Measurements from ENCODE around the gene GFI1B.
A peak's percentile ranks its signal among the peaks of the same experiment; 100 is the strongest.
"Not testable (repeated sequence)": the region's sequence is repeated elsewhere in the genome, so short reads cannot be mapped to it uniquely, and the experiment has no call there.

Gene GFI1B

GRCh38 chr9:132993511-132993939, 15.0 kb downstream of the GFI1B start:
- no peak for DNase-seq

- no peak for DNase-seq
These were observed 16.1 kb downstream of the GFI1B start for GRCh38 chr9:132994410-132995120.

GRCh38 chr9:132995121-132995420, 16.6 kb downstream of the GFI1B start:
- no peak for DNase-seq

GRCh38 chr9:132995879-132996278, 17.4 kb downstream of the GFI1B start:
- no peak for DNase-seq

DNA sequence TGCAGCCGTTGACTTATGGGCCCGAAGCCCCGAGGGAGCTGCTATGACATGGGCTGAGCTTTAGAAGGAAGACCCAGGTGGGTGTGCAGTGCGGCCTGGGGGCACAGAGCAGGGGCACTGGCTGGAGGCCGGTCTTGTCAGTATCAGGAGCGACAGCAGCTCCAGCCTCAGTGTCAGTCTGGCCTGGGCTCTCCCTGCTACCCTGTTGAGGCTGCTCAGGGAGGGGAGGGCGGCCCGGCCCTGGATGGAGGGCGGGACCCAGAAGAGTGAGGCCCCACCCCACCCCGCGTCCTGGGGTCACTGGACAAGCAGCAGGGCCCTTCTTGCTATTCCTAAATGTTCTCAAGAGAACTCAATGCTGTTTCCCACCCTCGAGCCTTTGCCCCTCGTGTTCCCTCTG, 18.0 kb downstream of the GFI1B start:
- DNase-seq = no peak

- DNase-seq = no peak
These were observed 19.1 kb downstream of the GFI1B start for GRCh38 chr9:132997591-132997990.

GRCh38 chr9:132998221-132998620, 19.7 kb downstream of the GFI1B start:
- DNase-seq = not testable (repeated sequence)

DNA sequence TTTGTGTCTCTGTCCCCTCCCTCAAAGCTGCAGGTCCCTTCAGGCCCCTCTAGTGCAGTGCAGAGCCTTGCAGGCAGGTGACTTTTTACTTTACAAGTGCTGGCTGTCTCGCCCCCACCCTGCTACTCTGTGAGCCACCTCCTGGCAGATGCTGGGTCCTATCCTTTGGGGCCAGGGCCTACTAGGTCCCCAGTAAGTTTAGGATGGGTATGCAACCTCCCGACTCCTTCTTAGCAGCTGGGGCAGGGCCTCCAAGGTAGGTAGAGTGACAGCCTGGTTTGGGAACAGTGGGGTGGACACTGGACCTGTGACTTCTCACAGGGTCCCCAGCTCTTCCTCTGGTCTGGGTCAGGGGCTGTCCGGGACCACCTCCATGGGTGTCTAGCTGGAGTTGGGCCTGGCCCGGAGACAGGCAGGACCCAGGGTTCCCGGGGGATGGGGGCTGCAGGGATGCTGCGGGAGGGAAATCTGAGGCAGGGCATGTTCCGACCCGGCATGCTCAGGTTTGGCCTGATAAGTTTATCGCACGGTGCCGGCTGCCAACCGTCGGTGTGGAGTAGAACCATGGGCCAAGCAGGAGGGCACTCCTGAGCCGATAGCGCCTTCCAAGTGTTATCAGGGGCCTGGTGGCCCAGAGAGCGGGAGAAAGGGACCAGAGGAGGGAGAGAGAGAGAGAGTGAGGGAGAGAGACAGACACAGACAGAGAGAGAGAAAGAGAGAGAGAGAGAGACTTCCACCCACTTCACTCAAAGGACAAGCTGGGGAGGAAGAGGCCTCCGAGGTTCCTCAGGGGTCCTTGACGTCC, 20.5 kb downstream of the GFI1B start:
- no peak for DNase-seq

- DNase-seq = no peak
These were observed 23.9 kb downstream of the GFI1B start for GRCh38 chr9:133002147-133003070.

- no peak for DNase-seq
These were observed 24.6 kb downstream of the GFI1B start for GRCh38 chr9:133003071-133003461.

DNA sequence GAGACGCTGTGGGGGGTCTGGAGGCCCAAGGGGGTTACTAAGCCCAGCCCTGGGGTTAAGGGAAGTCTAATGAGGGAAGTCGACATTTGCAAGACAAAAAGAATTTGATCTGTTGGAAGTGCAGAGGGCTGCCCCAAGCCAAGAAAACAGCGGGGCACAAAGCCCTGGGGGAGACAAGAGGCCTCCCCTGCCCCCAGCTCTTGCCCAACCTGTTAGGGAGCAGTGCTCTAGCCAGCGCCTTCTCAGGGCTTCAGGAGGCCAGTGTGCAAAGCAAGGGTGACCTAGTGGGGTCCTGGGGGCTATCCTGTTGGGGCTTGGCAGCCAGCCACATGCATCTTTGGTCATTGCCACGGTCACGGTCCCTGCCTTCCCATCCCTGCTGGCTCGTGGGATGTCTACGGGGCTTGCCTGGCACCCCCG, 25.2 kb downstream of the GFI1B start:
- DNase-seq = no peak

DNA sequence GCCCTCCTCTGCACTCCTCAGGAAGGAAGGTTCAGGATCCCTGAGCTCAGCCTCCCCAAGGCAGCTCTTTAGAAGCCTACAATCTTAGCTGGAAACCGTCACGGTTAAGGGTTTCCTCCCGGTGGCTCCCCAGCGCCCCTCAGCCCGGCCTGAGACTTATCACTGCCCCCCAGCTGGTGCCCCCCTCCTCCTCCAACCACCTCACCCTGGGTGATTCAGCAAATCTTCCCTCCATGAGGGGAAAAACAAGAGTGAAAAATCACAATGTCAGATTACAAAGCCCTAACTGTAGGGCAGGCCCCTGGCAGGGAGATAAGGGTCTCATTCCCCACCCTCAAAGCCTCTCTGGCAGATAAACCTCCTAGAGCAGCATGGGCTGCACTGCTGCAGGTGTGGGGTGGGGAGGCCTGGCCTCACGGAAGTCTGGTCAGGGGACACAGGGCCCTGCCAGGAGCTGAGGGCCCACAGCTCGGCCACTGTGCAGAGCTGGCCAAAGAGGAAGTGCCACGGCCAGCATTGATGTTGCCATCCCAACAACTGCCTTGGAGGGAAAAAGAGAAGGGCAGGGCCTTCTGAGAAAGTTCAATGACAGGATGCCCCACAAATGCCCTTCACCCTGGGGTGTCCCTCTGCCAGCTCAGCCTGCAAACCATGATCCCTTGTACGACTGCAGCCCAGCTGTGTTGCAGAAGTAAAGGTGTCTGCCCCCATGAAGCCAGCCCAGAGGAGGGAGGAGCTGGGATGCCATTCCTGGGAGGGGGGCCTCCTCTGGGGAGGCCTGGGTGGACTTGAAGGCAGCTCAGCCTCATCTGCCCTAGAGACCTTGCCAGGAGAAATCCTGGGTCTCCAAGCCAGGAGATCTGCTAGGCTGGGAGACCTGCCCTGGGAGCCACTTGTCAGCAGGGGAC, 25.9 kb downstream of the GFI1B start:
- DNase-seq = no peak

- no peak for DNase-seq
These were observed 26.7 kb downstream of the GFI1B start for GRCh38 chr9:133004999-133005760.

- no peak for DNase-seq
These were observed 27.5 kb downstream of the GFI1B start for GRCh38 chr9:133005957-133006356.

GRCh38 chr9:133006731-133007352, 28.3 kb downstream of the GFI1B start:
- DNase-seq = no peak

- no peak for DNase-seq
These were observed 29.9 kb downstream of the GFI1B start for GRCh38 chr9:133008406-133008805.

DNA sequence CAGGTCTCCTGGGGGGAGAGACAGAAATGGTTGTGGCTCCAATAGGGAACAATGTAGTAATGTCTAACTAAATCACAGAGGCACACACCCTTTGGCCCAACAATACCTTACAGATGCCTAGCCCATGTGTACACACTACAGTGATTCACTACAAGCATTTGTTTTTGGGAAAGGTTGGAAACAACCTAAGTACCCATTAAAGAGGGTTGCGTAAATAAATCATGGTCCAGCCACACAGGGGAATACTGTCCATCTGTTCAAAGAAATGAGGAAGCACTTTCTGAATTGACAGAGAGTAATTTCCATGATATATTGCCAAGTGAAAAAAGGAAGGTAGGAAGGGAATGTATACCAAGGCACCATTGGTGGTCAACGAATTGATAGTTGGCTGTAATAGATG, 30.3 kb downstream of the GFI1B start:
- no peak for DNase-seq

- no peak for DNase-seq
These were observed 31.6 kb downstream of the GFI1B start for GRCh38 chr9:133009906-133010582.

- DNase-seq = no peak
These were observed 36.2 kb downstream of the GFI1B start for GRCh38 chr9:133014696-133015095.

GRCh38 chr9:133023117-133023890, 44.8 kb downstream of the GFI1B start:
- DNase-seq = peak in 1 of 4 experiments; percentile 11

Data from activated CD4-positive, CD25-positive, alpha-beta regulatory T cell (primary cell).